Measurements from ENCODE around the gene CNRIP1. TPM values are rescaled to one million over a fixed set of nuclear protein-coding genes. Genes with fewer than 3 reads are reported as not detected.
"Not testable (repeated sequence)": the region's sequence is repeated elsewhere in the genome, so short reads cannot be mapped to it uniquely, and the experiment has no call there.

Gene CNRIP1
- total RNA-seq, 6 experiments from 2014 or later: 33.6 to 53.8 (median 47.2) TPM

DNA sequence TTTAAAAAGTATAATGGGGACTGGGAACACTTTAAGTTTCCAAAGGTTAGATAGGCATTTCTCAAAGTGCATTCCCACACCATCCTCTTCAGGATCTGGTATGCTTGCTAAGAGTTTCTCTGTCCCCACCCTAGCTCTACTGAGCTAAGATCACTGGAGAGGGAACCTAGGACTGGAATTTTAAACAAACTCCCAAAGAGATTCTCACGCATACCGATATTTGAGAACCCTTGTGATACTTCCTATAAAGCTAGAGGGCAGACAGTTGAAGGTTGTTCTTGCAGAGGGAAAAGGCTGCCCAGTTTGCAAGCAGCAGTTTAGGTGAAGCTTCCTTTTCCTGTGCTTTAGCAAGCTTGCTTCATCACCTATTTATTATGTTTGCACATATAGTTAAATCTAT is 3.6 kb downstream of the CNRIP1 start:
- no peak for DNase-seq
- Mint-ChIP-seq H3K36me3 (ENCODE audit: low read depth) (peaks cover 34% of the 10 kb centered on the region), H3K4me1 (ENCODE audit: low read depth) (peaks cover 34% of the 10 kb centered on the region), H3K27ac (no peak overlapping the region), H3K27me3 (ENCODE audit: insufficient read depth) (no peaks in the 10 kb centered on the region), H3K4me3 (no peak overlapping the region), H3K9me3 (no peaks in the 10 kb centered on the region)
- TF ChIP-seq, protein P1, sequence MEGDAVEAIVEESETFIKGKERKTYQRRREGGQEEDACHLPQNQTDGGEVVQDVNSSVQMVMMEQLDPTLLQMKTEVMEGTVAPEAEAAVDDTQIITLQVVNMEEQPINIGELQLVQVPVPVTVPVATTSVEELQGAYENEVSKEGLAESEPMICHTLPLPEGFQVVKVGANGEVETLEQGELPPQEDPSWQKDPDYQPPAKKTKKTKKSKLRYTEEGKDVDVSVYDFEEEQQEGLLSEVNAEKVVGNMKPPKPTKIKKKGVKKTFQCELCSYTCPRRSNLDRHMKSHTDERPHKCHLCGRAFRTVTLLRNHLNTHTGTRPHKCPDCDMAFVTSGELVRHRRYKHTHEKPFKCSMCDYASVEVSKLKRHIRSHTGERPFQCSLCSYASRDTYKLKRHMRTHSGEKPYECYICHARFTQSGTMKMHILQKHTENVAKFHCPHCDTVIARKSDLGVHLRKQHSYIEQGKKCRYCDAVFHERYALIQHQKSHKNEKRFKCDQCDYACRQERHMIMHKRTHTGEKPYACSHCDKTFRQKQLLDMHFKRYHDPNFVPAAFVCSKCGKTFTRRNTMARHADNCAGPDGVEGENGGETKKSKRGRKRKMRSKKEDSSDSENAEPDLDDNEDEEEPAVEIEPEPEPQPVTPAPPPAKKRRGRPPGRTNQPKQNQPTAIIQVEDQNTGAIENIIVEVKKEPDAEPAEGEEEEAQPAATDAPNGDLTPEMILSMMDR (IDR thresholded peaks at IDR 0.05): no peak

DNA sequence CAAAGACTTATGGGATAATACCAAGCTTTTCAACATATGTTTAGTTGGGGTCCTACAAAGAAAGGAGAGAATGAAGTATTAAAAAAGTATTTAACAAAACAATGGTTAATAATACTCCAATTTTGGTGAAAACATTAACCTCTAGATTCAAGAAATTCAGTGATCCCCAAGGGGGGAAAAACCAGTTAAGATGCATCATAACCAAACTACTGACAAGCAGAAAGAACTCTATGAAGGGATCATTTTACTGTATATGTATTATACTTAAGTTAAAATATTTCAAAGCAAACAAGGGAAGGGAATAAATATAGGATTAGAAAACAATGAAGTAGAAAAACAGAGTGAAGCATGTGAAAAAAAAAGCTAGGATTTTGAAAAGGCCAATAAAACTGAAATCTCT is 8.7 kb downstream of the CNRIP1 start:
- Mint-ChIP-seq H3K36me3 (ENCODE audit: low read depth) (peaks cover 19% of the 10 kb centered on the region), H3K27me3 (ENCODE audit: insufficient read depth) (no peaks in the 10 kb centered on the region), H3K9me3 (no peaks in the 10 kb centered on the region), H3K27ac (no peak overlapping the region), H3K4me3 (no peak overlapping the region), H3K4me1 (ENCODE audit: low read depth) (peaks cover 20% of the 10 kb centered on the region)
- TF ChIP-seq, protein P1 (IDR thresholded peaks at IDR 0.05): no peak
- no peak for DNase-seq

DNA sequence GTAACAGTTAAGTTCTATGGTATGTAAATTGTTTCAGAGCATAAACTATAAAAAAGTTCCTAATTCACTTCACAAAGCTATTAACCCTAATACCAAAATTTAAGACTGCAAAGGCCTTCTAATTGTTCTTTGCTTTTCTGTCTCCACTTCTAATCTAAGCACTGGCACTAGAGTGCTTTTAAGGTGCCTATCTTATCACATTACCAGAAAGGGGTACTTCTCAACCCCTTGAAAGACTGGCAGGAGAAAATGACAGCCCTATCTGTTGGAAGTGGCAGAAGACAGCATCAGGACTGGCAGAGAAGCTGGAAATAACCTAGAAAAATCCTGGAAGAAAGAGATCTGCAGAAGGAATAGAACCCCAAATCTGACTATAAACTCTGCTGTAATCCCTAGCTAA is 10.3 kb downstream of the CNRIP1 start:
- no peaks in the 10 kb centered on the region for H3K9me3 Mint-ChIP-seq
- H3K27me3 Mint-ChIP-seq (ENCODE audit: insufficient read depth): no peaks in the 10 kb centered on the region; the same call in 1 of the 2 replicates
- TF ChIP-seq, protein P1 (IDR thresholded peaks at IDR 0.05): no peak
- H3K36me3 Mint-ChIP-seq (ENCODE audit: low read depth): peaks cover 11% of the 10 kb centered on the region
- peaks cover 16% of the 10 kb centered on the region for H3K4me1 Mint-ChIP-seq (ENCODE audit: low read depth)
- H3K4me3 Mint-ChIP-seq: no peak overlapping the region
- no peak overlapping the region for H3K27ac Mint-ChIP-seq
- no peak for DNase-seq

DNA sequence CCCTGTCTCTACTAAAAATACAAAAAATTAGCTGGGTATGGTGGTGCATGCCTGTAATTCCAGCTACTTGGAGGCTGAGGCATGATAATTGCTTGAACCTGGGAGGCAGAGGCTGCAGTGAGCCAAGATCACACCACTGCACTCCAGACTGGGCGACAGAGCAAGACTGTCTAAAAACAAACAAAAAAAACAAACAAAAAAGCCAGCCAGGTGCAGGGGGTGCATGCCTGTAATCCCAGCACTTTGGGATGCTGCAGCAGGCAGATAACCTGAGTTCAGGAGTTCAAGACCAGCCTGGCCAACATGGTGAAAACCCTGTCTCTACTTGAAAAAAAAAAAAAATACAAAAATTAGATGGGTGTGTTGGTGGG is 15.9 kb downstream of the CNRIP1 start:
- peaks cover 15% of the 10 kb centered on the region for H3K4me1 Mint-ChIP-seq (ENCODE audit: low read depth)
- not testable (repeated sequence) for H3K36me3 Mint-ChIP-seq (ENCODE audit: low read depth); H3K27me3 Mint-ChIP-seq (ENCODE audit: insufficient read depth); H3K9me3 Mint-ChIP-seq; H3K27ac Mint-ChIP-seq; DNase-seq; H3K4me3 Mint-ChIP-seq

DNA sequence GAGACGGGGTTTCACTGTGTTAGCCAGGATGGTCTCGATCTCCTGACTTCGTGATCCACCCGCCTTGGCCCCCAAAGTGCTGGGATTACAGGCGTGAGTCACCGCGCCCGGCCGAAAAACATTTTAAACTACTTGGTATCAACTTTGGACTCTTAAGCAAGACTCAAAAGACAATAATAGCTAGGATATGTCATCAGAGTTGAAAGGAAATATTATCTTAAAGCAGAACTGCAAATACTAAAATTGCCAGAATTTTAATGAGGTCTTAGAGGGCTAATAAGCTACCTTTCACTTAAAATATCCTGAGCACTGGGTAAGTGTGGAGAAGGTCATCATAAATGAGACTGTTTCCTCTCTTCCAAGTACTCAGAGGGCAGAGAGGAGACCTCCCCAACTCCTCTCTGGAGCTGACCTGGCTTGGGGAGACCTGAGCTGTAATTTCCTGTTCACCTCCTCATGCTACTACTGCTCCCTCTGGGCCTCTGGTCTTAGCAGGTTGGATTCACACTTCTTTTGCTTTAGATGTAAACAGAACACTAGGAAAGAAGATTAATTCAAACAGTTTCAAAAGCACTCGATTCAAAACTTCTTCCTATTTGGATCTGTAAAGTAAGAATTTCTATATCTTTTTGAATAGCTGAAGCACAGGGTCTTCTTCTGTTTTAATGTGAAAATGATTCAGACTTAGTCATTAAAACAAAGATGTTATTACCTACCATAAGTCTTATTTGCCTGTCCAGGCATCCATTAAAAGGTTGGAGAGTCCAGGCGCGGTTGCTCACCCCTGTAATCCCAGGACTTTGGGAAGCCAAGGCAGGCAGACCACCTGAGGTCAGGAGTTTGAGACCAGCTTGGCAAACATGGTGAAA is 16.5 kb downstream of the CNRIP1 start:
- TF ChIP-seq, protein P1 (IDR thresholded peaks at IDR 0.05): no peak
- Mint-ChIP-seq H3K4me1 (ENCODE audit: low read depth) (peaks cover 15% of the 10 kb centered on the region), H3K27me3 (ENCODE audit: insufficient read depth) (no peaks in the 10 kb centered on the region; the same call in 1 of the 2 replicates), H3K27ac (no peak overlapping the region; the same call in 1 of the 2 replicates), H3K9me3 (no peaks in the 10 kb centered on the region), H3K36me3 (ENCODE audit: low read depth) (no peaks in the 10 kb centered on the region), H3K4me3 (no peak overlapping the region)
- DNase-seq: no peak

DNA sequence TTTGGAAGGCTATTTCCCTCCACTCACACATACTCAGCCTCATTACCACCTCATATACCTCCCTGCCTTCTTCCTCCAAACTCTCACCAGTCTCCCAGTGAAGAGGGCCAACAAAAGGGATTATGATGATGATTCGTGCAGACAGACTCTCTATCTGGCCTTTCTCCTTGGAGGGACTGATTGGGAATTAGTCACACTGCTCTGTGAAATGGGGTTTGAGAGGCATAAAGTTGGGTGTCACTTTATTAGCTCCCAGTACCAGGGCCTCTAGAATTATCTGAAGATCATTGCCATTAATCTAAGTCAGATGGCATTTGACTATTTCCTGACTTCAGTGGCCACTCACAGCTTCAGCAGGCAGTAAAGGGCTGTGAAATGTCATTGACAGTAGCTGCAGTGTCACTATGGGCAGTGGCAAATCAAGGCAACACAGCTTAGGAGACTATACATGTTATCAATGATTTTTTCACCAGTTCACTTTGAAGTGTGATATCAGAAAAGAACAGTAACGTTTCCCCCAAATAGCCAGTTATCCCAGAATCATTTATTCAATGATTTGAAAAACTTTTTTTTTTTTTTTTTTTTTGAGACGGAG is 17.4 kb downstream of the CNRIP1 start:
- no peak overlapping the region for H3K4me3 Mint-ChIP-seq
- no peaks in the 10 kb centered on the region; the same call in 1 of the 2 replicates for H3K27me3 Mint-ChIP-seq (ENCODE audit: insufficient read depth)
- DNase-seq: peak; percentile 12
- TF ChIP-seq, protein P1 (IDR thresholded peaks at IDR 0.05): no peak
- H3K36me3 Mint-ChIP-seq (ENCODE audit: low read depth): no peaks in the 10 kb centered on the region
- peaks cover 15% of the 10 kb centered on the region for H3K4me1 Mint-ChIP-seq (ENCODE audit: low read depth)
- peak overlapping the region; percentile 34; the same call in 1 of the 2 replicates for H3K27ac Mint-ChIP-seq
- H3K9me3 Mint-ChIP-seq: no peaks in the 10 kb centered on the region
